ENCODE data around the gene KSR2. TPM values are rescaled to one million over a fixed set of nuclear protein-coding genes. Genes with fewer than 3 reads are reported as not detected.

The KSR2 gene
- total RNA-seq, 2 donors from 2014 or later: 0.66 to 1.0 TPM

- ATAC-seq: no peak
- H3K36me3 ChIP-seq (replicated peaks in 1 of 2; ENCODE audit: insufficient read depth in 1 of 2, low read depth in 2 of 2): no peaks in the 10 kb centered on the region
- intact Hi-C loops (cut with DNase I): no loop called here
- H3K27me3 ChIP-seq: no peaks in the 10 kb centered on the region
- no peak overlapping the region for H3K27ac ChIP-seq
- H3K9me3 ChIP-seq: no peaks in the 10 kb centered on the region
- TF ChIP-seq POLR2A (IDR thresholded peaks at IDR 0.05) (no peak), CTCF (IDR thresholded peaks at IDR 0.05) (no peak)
- no peak overlapping the region for H3K4me3 ChIP-seq
- H3K4me1 ChIP-seq: no peaks in the 10 kb centered on the region
- DNase-seq: no peak
Observed at GRCh38 chr12:117882603-117883184, 86.1 kb downstream of the KSR2 start.

GRCh38 chr12:117882181-117882580, 86.6 kb downstream of the KSR2 start:
- TF ChIP-seq CTCF (IDR thresholded peaks at IDR 0.05) (no peak), POLR2A (IDR thresholded peaks at IDR 0.05) (no peak)
- intact Hi-C loops (cut with DNase I): no loop called here
- Histone ChIP-seq H3K36me3 (replicated peaks in 1 of 2; ENCODE audit: insufficient read depth in 1 of 2, low read depth in 2 of 2) (no peaks in the 10 kb centered on the region), H3K27me3 (no peaks in the 10 kb centered on the region), H3K9me3 (no peaks in the 10 kb centered on the region), H3K4me1 (no peaks in the 10 kb centered on the region), H3K4me3 (no peak overlapping the region), H3K27ac (no peak overlapping the region)
- ATAC-seq (no peak), DNase-seq (no peak)
- 83 to 86% methylated on average over 1 of the region's 1 CpG for WGBS, 2 donors

- no peaks in the 10 kb centered on the region for H3K9me3 ChIP-seq
- DNase-seq (no peak), ATAC-seq (no peak)
- H3K4me3 ChIP-seq: no peak overlapping the region
- no peaks in the 10 kb centered on the region for H3K4me1 ChIP-seq
- no peaks in the 10 kb centered on the region for H3K36me3 ChIP-seq (replicated peaks in 1 of 2; ENCODE audit: insufficient read depth in 1 of 2, low read depth in 2 of 2)
- H3K27me3 ChIP-seq: no peaks in the 10 kb centered on the region
- intact Hi-C loops (cut with DNase I): no loop called here
- H3K27ac ChIP-seq: no peak overlapping the region
- TF ChIP-seq POLR2A (IDR thresholded peaks at IDR 0.05) (no peak), CTCF (IDR thresholded peaks at IDR 0.05) (no peak)
Observed at GRCh38 chr12:117881517-117881916, 87.3 kb downstream of the KSR2 start.

- Histone ChIP-seq H3K4me1 (peaks cover 5% of the 10 kb centered on the region), H3K36me3 (replicated peaks in 1 of 2; ENCODE audit: insufficient read depth in 1 of 2, low read depth in 2 of 2) (no peaks in the 10 kb centered on the region), H3K4me3 (no peak overlapping the region), H3K27me3 (no peaks in the 10 kb centered on the region), H3K9me3 (no peaks in the 10 kb centered on the region), H3K27ac (no peak overlapping the region)
- intact Hi-C loops (cut with DNase I): loop anchor here (10.0 kb wide), 1 partner anchor 166 kb away; no protein-coding TSS in a partner anchor
- TF ChIP-seq POLR2A (IDR thresholded peaks at IDR 0.05) (no peak), CTCF (IDR thresholded peaks at IDR 0.05) (no peak)
- ATAC-seq (no peak), DNase-seq (no peak)
- 44 to 50% methylated on average over 8 of the region's 8 CpGs for WGBS, 2 donors
Observed at GRCh38 chr12:117878605-117879004, 90.2 kb downstream of the KSR2 start.

GRCh38 chr12:117876436-117876816, 92.4 kb downstream of the KSR2 start:
- intact Hi-C loops (cut with DNase I): loop anchor here (10.0 kb wide), 1 partner anchor 168 kb away; no protein-coding TSS in a partner anchor
- 70 to 91% methylated on average over 3 of the region's 3 CpGs for WGBS, 2 donors

More at GRCh38 chr12:117876436-117876816, 92.4 kb downstream of the KSR2 start:
- no peak overlapping the region for H3K27ac ChIP-seq
- ATAC-seq: no peak
- no peaks in the 10 kb centered on the region for H3K36me3 ChIP-seq (replicated peaks in 1 of 2; ENCODE audit: insufficient read depth in 1 of 2, low read depth in 2 of 2)
- H3K4me1 ChIP-seq: peaks cover 5% of the 10 kb centered on the region
- no peaks in the 10 kb centered on the region for H3K9me3 ChIP-seq
- no peak for DNase-seq
- TF ChIP-seq POLR2A (IDR thresholded peaks at IDR 0.05): no peak
- TF ChIP-seq CTCF (IDR thresholded peaks at IDR 0.05): no peak
- no peaks in the 10 kb centered on the region for H3K27me3 ChIP-seq
- no peak overlapping the region for H3K4me3 ChIP-seq
